HFFc6 (cell line): Measurements from ENCODE around the gene ECEL1. TPM values are rescaled to one million over a fixed set of nuclear protein-coding genes. Genes with fewer than 3 reads are reported as not detected.

Experiments
- DNase-seq: peaks from one replicate; pipeline ENCODE4 v3.0.0-alpha.2; 2018
- H3K27ac Mint-ChIP-seq: 2 replicates; pipeline ENCODE4 v1.8.0; 2020; ENCODE audit warnings: mild to moderate bottlenecking, mixed read lengths
- H3K27me3 Mint-ChIP-seq: 2 replicates; pipeline ENCODE4 v1.8.0; 2021; ENCODE audit warnings: mild to moderate bottlenecking, moderate library complexity, mixed read lengths; ENCODE audit not compliant: insufficient read depth
- H3K36me3 Mint-ChIP-seq: 2 replicates; pipeline ENCODE4 v1.8.0; 2021; ENCODE audit warnings: low read depth, mixed read lengths
- H3K4me1 Mint-ChIP-seq: 2 replicates; pipeline ENCODE4 v1.8.0; 2020; ENCODE audit warnings: low read depth, mixed read lengths
- H3K4me3 Mint-ChIP-seq: 2 replicates; pipeline ENCODE4 v1.8.0; 2020; ENCODE audit warnings: mild to moderate bottlenecking, moderate library complexity, mixed read lengths
- H3K9me3 Mint-ChIP-seq: 2 replicates; pipeline ENCODE4 v1.8.0; 2020; ENCODE audit warnings: mild to moderate bottlenecking, mixed read lengths
- long read RNA-seq: library from polyadenylated mRNA; unstranded; transcript quantifications from one replicate; pipeline ENCODE4 v2.0.0, GENCODE V29; 2019
- total RNA-seq, 6 experiments: library from RNA; stranded (reverse); fragmentation: NEBNext Ultra II Directional; extraction: Animal tissue kit (Norgen Biotek cat#: 25700); gene quantifications; 2 replicates in 1 of 6; 3 replicates in 5 of 6; pipeline ENCODE4 v1.2.3, GENCODE V29; 2021
- TF ChIP-seq, protein P1 (sequence below): fragments of 200-600 bp; sonication (generic); IDR thresholded peaks from 2 replicates; pipeline ENCODE4 v1.5.0; 2021; ENCODE audit warnings: antibody characterized with exemption, mild to moderate bottlenecking

Gene ECEL1, protein sequence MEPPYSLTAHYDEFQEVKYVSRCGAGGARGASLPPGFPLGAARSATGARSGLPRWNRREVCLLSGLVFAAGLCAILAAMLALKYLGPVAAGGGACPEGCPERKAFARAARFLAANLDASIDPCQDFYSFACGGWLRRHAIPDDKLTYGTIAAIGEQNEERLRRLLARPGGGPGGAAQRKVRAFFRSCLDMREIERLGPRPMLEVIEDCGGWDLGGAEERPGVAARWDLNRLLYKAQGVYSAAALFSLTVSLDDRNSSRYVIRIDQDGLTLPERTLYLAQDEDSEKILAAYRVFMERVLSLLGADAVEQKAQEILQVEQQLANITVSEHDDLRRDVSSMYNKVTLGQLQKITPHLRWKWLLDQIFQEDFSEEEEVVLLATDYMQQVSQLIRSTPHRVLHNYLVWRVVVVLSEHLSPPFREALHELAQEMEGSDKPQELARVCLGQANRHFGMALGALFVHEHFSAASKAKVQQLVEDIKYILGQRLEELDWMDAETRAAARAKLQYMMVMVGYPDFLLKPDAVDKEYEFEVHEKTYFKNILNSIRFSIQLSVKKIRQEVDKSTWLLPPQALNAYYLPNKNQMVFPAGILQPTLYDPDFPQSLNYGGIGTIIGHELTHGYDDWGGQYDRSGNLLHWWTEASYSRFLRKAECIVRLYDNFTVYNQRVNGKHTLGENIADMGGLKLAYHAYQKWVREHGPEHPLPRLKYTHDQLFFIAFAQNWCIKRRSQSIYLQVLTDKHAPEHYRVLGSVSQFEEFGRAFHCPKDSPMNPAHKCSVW
- not detected for total RNA-seq
- long read RNA-seq: 0 reads

DNA sequence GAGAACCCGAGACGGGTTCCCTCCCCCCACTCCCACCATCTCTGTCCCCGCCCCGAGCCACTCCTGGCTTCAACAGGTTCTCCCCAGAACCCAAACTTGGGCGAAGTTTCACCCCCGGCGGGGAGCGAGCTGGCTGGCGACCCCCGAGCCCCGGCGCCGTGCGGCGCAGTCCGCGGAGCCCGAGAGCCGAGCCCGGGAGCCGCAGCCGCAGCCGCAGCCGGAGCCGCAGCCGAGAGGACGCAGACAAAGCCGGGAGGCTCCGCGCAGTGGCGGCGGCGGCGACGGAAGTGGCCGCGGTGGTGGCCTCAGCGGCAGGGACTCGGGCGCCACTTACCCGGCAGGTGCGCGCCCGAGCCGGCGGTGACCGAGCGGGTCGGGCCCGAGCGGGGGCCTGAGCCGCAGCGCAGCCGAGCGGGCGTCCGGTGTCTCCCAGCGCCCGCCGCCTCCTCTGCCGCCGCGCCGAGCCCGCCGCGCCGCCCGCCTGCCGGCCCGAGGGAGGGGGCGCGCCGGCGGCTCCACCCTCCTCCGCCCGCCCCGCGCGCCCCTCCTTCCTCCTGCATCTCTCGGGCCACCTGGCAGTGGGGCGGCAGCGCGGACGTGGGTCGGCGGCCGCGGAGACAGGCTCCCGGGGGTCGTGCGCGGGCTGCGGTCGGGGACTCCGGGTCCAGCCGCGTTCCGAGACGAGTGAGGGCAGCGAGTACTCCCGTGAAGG lies at the start of gene ECEL1:
TSS of gene ECEL1 (minus strand) at position 450 of the 712 bp plus-strand sequence. CDS start 1,181 bp downstream, outside the sequence.
- DNase-seq: no peak
- H3K36me3 Mint-ChIP-seq: no peaks in the 10 kb centered on the region
- no peaks in the 10 kb centered on the region for H3K4me1 Mint-ChIP-seq
- H3K4me3 Mint-ChIP-seq: no peak within 1 kb of the TSS
- H3K27me3 Mint-ChIP-seq: peaks cover 36% of the 10 kb centered on the region
- H3K27ac Mint-ChIP-seq: no peak within 1 kb of the TSS
- TF ChIP-seq, protein P1, sequence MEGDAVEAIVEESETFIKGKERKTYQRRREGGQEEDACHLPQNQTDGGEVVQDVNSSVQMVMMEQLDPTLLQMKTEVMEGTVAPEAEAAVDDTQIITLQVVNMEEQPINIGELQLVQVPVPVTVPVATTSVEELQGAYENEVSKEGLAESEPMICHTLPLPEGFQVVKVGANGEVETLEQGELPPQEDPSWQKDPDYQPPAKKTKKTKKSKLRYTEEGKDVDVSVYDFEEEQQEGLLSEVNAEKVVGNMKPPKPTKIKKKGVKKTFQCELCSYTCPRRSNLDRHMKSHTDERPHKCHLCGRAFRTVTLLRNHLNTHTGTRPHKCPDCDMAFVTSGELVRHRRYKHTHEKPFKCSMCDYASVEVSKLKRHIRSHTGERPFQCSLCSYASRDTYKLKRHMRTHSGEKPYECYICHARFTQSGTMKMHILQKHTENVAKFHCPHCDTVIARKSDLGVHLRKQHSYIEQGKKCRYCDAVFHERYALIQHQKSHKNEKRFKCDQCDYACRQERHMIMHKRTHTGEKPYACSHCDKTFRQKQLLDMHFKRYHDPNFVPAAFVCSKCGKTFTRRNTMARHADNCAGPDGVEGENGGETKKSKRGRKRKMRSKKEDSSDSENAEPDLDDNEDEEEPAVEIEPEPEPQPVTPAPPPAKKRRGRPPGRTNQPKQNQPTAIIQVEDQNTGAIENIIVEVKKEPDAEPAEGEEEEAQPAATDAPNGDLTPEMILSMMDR: no peak
- no peaks in the 10 kb centered on the region for H3K9me3 Mint-ChIP-seq

DNA sequence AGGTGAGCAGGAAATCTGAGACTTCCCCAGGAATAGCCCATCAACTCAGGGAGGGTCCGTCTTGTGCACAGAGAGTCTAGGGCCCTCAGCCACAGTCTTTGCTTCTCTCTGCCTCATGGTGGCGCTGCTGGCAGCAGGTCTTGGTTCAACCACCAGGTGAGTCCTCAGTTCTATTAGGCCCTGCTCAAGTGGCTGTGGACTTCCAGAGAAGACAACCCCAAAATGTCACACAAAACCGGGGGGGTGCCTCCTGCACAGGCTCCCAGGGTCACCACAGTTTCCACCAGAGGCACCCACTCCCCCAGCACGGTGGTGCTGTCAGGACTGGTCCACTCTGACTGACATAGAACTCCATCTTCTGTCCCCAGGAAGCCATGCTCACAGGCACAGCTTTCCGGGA lies 49.4 kb upstream of the ECEL1 start:
- no peaks in the 10 kb centered on the region for H3K4me1 Mint-ChIP-seq
- peaks cover 10% of the 10 kb centered on the region; the same call in 1 of the 2 replicates for H3K9me3 Mint-ChIP-seq
- peaks cover 7% of the 10 kb centered on the region; the same call in 1 of the 2 replicates for H3K36me3 Mint-ChIP-seq
- peaks cover 48% of the 10 kb centered on the region for H3K27me3 Mint-ChIP-seq
- H3K27ac Mint-ChIP-seq: no peak overlapping the region
- no peak overlapping the region for H3K4me3 Mint-ChIP-seq
- TF ChIP-seq, protein P1: peak; percentile 63
- DNase-seq: no peak

DNA sequence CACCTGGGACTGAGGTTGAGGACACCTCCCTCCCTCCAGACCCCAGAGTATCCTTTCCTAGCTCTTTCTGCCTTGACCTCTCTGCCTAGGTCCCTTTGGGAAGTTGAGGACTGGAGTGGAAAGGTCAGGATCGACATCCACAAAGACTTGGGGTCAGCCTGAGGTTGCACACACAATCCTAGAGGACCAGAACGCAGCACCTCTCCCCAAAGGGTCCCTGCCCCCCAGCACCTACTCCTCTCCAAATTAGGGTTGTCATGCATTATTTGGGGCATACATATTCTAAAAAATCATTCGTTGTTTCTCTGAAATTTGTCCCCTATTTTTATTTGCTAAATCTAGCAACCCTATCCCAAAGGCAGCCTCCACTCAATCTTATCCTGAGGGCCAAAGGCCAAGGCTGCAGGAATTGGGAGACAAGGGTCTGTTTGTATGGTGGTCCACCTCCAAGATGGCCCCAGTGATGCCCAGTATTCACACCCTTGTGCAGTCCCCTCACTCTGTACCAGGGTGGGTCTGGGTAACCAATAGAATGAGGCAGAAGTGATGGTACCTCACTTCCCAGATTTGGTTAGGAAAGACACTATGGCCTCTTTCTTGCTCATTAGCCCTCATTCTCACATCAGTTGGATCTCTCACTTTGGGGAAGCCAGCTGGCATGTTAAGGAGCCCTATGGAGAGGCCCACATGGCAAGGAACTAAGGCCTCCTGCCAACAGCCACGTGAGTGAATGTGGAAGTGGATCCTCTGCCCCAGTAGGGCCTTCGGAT lies 48.3 kb upstream of the ECEL1 start:
- TF ChIP-seq, protein P1: no peak
- no peak overlapping the region for H3K4me3 Mint-ChIP-seq

DNA sequence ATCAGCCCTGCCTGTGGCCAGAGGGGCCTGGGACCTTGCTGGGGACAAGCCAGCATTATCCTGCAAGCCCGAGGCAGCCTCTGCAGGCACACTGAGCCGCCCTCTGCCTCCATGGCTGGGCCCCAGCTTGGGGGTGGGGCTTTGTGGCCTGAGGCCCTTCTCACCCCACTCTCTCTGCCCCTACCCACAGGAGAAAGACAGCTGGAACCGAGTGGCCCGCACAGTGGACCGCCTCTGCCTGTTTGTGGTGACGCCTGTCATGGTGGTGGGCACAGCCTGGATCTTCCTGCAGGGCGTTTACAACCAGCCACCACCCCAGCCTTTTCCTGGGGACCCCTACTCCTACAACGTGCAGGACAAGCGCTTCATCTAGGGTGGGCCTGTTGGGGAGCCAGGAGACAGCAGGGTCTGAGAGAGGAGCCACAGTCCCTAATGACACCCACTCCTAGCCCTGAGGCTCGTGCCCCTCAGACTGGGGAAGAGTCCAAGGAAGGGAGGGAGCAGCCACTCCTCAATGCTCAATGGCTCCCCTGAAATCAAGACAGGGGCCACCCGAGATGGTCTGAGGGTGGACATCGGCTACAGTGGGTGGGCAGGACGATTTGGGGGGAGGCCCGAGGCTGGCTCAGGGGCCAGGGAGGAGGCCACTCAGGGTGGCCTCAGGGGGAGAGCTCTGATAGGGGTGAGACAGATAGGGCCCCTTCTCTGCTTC lies 47.5 kb upstream of the ECEL1 start:
- TF ChIP-seq, protein P1: no peak
- Mint-ChIP-seq H3K27ac (no peak overlapping the region), H3K36me3 (peaks cover 7% of the 10 kb centered on the region; the same call in 1 of the 2 replicates), H3K9me3 (peaks cover 10% of the 10 kb centered on the region; the same call in 1 of the 2 replicates), H3K4me3 (no peak overlapping the region), H3K27me3 (peaks cover 53% of the 10 kb centered on the region), H3K4me1 (no peaks in the 10 kb centered on the region)
- DNase-seq: no peak

More for the DNA sequence above, 48.3 kb upstream of the ECEL1 start:
- Mint-ChIP-seq H3K4me1 (no peaks in the 10 kb centered on the region), H3K27ac (no peak overlapping the region), H3K27me3 (peaks cover 45% of the 10 kb centered on the region), H3K9me3 (peaks cover 10% of the 10 kb centered on the region; the same call in 1 of the 2 replicates), H3K36me3 (peaks cover 7% of the 10 kb centered on the region; the same call in 1 of the 2 replicates)
- no peak for DNase-seq
